ENCODE data around the gene CAMTA1.
"Not testable (repeated sequence)": the region's sequence is repeated elsewhere in the genome, so short reads cannot be mapped to it uniquely, and the experiment has no call there.

The CAMTA1 gene

DNA sequence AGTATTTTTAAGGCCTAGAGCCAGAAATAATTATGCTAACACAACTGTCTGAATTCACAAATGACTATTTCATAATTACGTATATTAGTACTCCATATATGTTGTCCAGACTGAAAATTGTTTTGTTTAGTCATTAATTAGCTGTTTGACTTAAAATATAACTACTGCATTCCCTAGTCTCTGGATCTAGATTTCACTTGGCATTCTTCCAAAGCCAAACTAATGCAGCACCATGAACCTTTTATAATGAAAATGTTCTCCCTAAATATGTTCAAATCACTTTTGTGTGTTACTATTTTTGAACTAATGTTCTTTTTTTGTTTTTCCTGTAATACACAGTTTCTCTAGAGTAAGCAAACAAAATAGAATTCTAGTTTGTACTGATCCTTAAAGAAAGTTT is 46.1 kb downstream of the CAMTA1 start:
- no peak for ATAC-seq
- TF ChIP-seq ARNTL (CRISPR knock-in tag; IDR thresholded peaks at IDR 0.05; ENCODE audit: borderline replicate concordance, low read depth) (no peak), ESRRG (CRISPR knock-in tag; IDR thresholded peaks at IDR 0.05) (no peak), BACH2 (CRISPR knock-in tag; IDR thresholded peaks at IDR 0.05; ENCODE audit: borderline replicate concordance) (no peak)

DNA sequence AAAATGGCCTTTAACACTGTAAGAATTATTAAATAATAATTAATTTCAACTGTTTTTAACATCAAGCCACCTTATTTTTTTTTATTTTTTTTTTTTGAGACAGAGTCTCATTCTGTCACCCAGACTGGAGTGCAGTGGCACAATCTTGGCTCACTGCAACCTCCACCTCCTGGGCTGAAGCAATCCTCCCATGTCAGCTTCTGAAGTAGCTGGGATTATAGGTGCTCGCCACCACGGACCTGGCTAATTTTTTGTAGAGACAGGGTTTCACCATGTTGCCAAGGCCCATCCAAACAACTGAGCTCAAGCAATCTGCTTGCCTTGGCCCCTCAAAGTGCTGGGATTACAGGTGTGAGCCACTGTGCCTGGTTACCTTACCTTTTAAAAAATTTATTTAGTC is 46.8 kb downstream of the CAMTA1 start:
- not testable (repeated sequence) for ATAC-seq

DNA sequence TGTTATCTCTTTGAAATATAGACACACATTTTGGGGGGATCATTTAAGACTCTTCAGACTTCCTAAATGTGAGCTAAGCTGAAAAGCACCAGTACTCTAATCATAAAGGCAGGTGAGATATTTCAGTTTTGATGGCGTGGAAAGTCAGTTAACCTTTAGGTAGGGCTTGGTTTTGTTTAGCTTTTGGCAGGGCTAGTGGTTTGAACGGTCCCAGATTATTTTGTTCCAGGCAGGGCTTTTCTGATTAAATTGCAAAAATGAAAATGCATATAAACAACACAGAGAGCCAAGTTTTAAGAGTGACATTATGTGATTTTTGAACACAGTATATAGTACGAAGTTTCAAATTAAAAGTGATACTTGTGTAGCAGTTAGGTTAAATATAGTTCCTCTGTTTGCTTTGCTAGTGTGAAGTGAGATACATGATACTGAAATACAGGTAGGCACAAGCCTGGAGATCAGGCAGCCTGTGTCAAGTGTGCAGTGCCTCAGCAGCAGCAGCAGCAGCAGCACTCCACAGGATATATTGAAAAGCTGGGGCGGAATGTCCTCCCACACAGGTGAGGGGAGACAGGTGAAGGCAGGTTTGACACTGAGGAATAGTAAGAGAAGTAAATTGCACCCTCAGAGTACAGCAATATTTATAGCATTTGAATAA is 47.4 kb downstream of the CAMTA1 start:
- no peak for ATAC-seq
- TF ChIP-seq GLIS3 (CRISPR knock-in tag; IDR thresholded peaks at IDR 0.05) (no peak), TCF4 (CRISPR knock-in tag; IDR thresholded peaks at IDR 0.05; ENCODE audit: borderline replicate concordance) (no peak), OSR1 (CRISPR knock-in tag; IDR thresholded peaks at IDR 0.05) (no peak), TOX (CRISPR knock-in tag; IDR thresholded peaks at IDR 0.05; ENCODE audit: borderline replicate concordance) (no peak), ZFP3 (CRISPR knock-in tag; IDR thresholded peaks at IDR 0.05) (no peak), SNAI2 (CRISPR knock-in tag; IDR thresholded peaks at IDR 0.05) (no peak), PPARA (CRISPR knock-in tag; IDR thresholded peaks at IDR 0.05; ENCODE audit: borderline replicate concordance) (no peak)
- TF ChIP-seq, protein P1, sequence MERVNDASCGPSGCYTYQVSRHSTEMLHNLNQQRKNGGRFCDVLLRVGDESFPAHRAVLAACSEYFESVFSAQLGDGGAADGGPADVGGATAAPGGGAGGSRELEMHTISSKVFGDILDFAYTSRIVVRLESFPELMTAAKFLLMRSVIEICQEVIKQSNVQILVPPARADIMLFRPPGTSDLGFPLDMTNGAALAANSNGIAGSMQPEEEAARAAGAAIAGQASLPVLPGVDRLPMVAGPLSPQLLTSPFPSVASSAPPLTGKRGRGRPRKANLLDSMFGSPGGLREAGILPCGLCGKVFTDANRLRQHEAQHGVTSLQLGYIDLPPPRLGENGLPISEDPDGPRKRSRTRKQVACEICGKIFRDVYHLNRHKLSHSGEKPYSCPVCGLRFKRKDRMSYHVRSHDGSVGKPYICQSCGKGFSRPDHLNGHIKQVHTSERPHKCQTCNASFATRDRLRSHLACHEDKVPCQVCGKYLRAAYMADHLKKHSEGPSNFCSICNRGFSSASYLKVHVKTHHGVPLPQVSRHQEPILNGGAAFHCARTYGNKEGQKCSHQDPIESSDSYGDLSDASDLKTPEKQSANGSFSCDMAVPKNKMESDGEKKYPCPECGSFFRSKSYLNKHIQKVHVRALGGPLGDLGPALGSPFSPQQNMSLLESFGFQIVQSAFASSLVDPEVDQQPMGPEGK (CRISPR knock-in tag; IDR thresholded peaks at IDR 0.05; ENCODE audit: borderline replicate concordance): no peak
- TF ChIP-seq, protein P2, sequence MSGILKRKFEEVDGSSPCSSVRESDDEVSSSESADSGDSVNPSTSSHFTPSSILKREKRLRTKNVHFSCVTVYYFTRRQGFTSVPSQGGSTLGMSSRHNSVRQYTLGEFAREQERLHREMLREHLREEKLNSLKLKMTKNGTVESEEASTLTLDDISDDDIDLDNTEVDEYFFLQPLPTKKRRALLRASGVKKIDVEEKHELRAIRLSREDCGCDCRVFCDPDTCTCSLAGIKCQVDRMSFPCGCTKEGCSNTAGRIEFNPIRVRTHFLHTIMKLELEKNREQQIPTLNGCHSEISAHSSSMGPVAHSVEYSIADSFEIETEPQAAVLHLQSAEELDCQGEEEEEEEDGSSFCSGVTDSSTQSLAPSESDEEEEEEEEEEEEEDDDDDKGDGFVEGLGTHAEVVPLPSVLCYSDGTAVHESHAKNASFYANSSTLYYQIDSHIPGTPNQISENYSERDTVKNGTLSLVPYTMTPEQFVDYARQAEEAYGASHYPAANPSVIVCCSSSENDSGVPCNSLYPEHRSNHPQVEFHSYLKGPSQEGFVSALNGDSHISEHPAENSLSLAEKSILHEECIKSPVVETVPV (CRISPR knock-in tag; IDR thresholded peaks at IDR 0.05): no peak

DNA sequence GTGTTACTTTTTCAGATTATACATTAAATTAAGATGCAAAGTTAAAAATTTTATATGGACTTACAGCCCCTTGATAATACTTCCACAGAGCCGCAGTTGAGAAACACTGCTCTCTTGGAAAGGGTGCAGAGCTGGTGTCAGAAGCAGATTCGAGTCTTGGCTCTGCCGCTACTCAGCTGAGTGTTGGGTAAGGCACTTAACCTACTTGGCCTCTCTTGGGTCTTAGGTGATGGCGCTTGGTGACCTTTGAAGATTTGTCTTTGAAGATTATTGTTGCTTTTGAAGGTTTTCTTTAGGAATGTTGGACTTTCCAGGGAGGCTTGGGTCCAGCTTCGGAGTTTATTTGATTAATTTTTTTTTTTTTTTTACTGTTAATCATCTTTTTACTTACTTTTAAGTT is 48.5 kb downstream of the CAMTA1 start:
- ATAC-seq: no peak
- TF ChIP-seq ZNF565 (CRISPR knock-in tag; conservative IDR thresholded peaks at IDR 0.05; ENCODE audit: low read depth): no peak
- TF ChIP-seq, protein P1 (CRISPR knock-in tag; IDR thresholded peaks at IDR 0.05; ENCODE audit: borderline replicate concordance): no peak
- TF ChIP-seq GLIS3 (CRISPR knock-in tag; IDR thresholded peaks at IDR 0.05): no peak
- TF ChIP-seq, protein P3, sequence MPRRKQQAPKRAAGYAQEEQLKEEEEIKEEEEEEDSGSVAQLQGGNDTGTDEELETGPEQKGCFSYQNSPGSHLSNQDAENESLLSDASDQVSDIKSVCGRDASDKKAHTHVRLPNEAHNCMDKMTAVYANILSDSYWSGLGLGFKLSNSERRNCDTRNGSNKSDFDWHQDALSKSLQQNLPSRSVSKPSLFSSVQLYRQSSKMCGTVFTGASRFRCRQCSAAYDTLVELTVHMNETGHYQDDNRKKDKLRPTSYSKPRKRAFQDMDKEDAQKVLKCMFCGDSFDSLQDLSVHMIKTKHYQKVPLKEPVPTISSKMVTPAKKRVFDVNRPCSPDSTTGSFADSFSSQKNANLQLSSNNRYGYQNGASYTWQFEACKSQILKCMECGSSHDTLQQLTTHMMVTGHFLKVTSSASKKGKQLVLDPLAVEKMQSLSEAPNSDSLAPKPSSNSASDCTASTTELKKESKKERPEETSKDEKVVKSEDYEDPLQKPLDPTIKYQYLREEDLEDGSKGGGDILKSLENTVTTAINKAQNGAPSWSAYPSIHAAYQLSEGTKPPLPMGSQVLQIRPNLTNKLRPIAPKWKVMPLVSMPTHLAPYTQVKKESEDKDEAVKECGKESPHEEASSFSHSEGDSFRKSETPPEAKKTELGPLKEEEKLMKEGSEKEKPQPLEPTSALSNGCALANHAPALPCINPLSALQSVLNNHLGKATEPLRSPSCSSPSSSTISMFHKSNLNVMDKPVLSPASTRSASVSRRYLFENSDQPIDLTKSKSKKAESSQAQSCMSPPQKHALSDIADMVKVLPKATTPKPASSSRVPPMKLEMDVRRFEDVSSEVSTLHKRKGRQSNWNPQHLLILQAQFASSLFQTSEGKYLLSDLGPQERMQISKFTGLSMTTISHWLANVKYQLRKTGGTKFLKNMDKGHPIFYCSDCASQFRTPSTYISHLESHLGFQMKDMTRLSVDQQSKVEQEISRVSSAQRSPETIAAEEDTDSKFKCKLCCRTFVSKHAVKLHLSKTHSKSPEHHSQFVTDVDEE (CRISPR knock-in tag; IDR thresholded peaks at IDR 0.05): no peak
- no peak for TF ChIP-seq RARB (CRISPR knock-in tag; IDR thresholded peaks at IDR 0.05)

DNA sequence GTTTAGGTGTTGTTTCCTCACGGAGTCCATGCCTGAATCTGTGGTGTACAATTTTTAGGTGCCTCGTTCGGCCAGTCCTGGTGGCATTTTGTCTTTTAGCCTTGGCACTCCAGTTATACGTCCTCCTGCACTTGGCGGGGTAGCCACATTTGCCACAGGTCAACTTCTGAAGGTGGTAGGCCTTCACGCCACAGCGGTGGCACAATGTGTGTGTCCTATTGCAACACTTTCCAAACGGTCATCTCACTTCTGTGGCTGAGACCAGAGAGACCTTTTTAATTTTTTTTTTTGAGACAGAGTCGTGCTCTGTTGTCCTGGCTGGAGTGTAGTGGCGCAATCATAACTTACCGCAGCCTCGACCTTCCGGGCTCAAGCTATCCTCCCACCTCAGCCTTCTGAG is 49.1 kb downstream of the CAMTA1 start:
- TF ChIP-seq ESRRG (CRISPR knock-in tag; IDR thresholded peaks at IDR 0.05) (no peak), RARB (CRISPR knock-in tag; IDR thresholded peaks at IDR 0.05) (no peak), CSDC2 (CRISPR knock-in tag; IDR thresholded peaks at IDR 0.05) (no peak), ZNF70 (CRISPR knock-in tag; IDR thresholded peaks at IDR 0.05) (no peak), ZFP30 (CRISPR knock-in tag; IDR thresholded peaks at IDR 0.05) (no peak)
- TF ChIP-seq, protein P1 (CRISPR knock-in tag; IDR thresholded peaks at IDR 0.05; ENCODE audit: borderline replicate concordance): no peak
- TF ChIP-seq, protein P4, sequence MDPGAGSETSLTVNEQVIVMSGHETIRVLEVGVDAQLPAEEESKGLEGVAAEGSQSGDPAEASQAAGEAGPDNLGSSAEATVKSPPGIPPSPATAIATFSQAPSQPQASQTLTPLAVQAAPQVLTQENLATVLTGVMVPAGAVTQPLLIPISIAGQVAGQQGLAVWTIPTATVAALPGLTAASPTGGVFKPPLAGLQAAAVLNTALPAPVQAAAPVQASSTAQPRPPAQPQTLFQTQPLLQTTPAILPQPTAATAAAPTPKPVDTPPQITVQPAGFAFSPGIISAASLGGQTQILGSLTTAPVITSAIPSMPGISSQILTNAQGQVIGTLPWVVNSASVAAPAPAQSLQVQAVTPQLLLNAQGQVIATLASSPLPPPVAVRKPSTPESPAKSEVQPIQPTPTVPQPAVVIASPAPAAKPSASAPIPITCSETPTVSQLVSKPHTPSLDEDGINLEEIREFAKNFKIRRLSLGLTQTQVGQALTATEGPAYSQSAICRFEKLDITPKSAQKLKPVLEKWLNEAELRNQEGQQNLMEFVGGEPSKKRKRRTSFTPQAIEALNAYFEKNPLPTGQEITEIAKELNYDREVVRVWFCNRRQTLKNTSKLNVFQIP (CRISPR knock-in tag; IDR thresholded peaks at IDR 0.05; ENCODE audit: borderline replicate concordance, low read depth): no peak
- TF ChIP-seq, protein P3 (CRISPR knock-in tag; IDR thresholded peaks at IDR 0.05): no peak

More for the DNA sequence above, 49.1 kb downstream of the CAMTA1 start:
- no peak for ATAC-seq
